Stromal cell of bone marrow (primary cell): ENCODE data around the gene PHEX.
"Not testable (repeated sequence)": the region's sequence is repeated elsewhere in the genome, so short reads cannot be mapped to it uniquely, and the experiment has no call there.

Experiments used
- DNase-seq: peaks from one replicate; pipeline ENCODE4 v3.0.0-alpha.2; 2012; ENCODE audit warnings: low read depth

Gene PHEX

GRCh38 chrX:22246620-22247019 is 214.5 kb downstream of the PHEX start:
- DNase-seq: no peak

GRCh38 chrX:22247169-22247568 is 215.0 kb downstream of the PHEX start:
- no peak for DNase-seq

- DNase-seq: no peak
Observed at GRCh38 chrX:22248401-22248800, 216.3 kb downstream of the PHEX start.

GRCh38 chrX:22249371-22249770 is 217.2 kb downstream of the PHEX start:
- no peak for DNase-seq

GRCh38 chrX:22268706-22269105 is 236.6 kb downstream of the PHEX start:
- DNase-seq: no peak

- DNase-seq: no peak
Observed at GRCh38 chrX:22272613-22273012, 240.5 kb downstream of the PHEX start, which contains the start of gene CBLL2. Gene CBLL2 (plus strand): TSS chrX:22272913. CDS start chrX:22272992, 79 bp downstream.

GRCh38 chrX:22273714-22274317 is 241.7 kb downstream of the PHEX start:
- DNase-seq: no peak

GRCh38 chrX:22276781-22277180 is 244.7 kb downstream of the PHEX start:
- DNase-seq: peak; percentile 20

GRCh38 chrX:22278375-22278774 is 246.2 kb downstream of the PHEX start:
- no peak for DNase-seq

GRCh38 chrX:22289209-22289608 is 257.1 kb downstream of the PHEX start:
- DNase-seq: not testable (repeated sequence)

GRCh38 chrX:22296871-22297270 is 264.7 kb downstream of the PHEX start:
- no peak for DNase-seq

GRCh38 chrX:22300130-22300529 is 268.0 kb downstream of the PHEX start:
- DNase-seq: peak; percentile 45
